NCI-H1930 (cell line): ENCODE results near the gene SMIM34.

Experiments used
- DNase-seq, 2 experiments: peaks; one replicate each; lab custom pipeline; 2025; lab: John Stamatoyannopoulos, UW

SMIM34 gene

GRCh38 chr21:34372321-34372720 lies 51.4 kb downstream of the SMIM34 start:
- DNase-seq, result no peak

- DNase-seq, result no peak
These were observed 54.0 kb downstream of the SMIM34 start for GRCh38 chr21:34369741-34370140.
